Measurements from ENCODE around the gene NTNG2.

NTNG2 gene

DNA sequence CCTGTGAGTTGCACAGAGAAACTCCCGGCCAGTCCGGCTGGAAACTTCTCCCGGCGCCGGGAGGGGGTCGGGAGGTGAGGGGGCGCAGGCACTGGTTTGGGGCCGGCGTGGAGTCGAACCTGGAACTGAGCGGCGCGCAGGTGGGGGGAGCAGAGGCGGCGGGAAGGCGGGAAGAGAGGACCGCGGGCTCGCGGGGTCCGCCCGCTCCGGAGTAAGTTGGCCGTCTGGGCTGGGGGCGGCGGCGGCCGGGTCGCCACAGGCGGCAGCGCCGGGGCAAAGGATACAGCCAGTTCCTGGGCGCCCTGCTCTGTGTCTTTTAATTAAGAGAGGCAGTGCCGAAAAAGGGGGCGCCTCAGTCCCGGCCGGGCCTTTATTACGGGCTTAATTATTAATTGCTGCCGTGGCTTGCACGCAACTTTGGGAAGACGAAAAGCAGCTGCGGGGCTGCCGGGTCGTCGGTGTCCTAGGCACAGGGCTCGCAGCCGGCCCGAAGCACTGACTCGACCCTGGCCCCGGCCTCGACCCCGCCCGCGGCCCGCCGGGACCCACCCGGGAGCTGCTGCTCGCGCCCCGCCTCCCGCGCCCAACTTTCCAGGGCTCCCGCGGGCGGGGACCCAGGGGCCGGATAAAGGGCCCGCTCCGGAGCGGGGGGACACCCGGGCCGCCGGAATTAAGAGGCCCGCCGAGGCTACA, 1.1 kb downstream of the NTNG2 start:
- Histone ChIP-seq H3K27me3 (replicated peaks; ENCODE audit: control insufficient read depth, insufficient read depth, low read length) (peaks cover 5% of the 10 kb centered on the region), H3K36me3 (ENCODE audit: control insufficient read depth, insufficient read depth, low read length) (no peaks in the 10 kb centered on the region), H3K4me3 (replicated peaks; ENCODE audit: low read depth, low read length) (no peak overlapping the region; the same call in 1 of the 2 replicates)
- no peak for DNase-seq (ENCODE audit: extremely low read depth, insufficient read length)
- TF ChIP-seq, protein P1, sequence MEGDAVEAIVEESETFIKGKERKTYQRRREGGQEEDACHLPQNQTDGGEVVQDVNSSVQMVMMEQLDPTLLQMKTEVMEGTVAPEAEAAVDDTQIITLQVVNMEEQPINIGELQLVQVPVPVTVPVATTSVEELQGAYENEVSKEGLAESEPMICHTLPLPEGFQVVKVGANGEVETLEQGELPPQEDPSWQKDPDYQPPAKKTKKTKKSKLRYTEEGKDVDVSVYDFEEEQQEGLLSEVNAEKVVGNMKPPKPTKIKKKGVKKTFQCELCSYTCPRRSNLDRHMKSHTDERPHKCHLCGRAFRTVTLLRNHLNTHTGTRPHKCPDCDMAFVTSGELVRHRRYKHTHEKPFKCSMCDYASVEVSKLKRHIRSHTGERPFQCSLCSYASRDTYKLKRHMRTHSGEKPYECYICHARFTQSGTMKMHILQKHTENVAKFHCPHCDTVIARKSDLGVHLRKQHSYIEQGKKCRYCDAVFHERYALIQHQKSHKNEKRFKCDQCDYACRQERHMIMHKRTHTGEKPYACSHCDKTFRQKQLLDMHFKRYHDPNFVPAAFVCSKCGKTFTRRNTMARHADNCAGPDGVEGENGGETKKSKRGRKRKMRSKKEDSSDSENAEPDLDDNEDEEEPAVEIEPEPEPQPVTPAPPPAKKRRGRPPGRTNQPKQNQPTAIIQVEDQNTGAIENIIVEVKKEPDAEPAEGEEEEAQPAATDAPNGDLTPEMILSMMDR (IDR thresholded peaks at IDR 0.05; ENCODE audit: insufficient read depth, low read length, poor library complexity, severe bottlenecking): no peak

DNA sequence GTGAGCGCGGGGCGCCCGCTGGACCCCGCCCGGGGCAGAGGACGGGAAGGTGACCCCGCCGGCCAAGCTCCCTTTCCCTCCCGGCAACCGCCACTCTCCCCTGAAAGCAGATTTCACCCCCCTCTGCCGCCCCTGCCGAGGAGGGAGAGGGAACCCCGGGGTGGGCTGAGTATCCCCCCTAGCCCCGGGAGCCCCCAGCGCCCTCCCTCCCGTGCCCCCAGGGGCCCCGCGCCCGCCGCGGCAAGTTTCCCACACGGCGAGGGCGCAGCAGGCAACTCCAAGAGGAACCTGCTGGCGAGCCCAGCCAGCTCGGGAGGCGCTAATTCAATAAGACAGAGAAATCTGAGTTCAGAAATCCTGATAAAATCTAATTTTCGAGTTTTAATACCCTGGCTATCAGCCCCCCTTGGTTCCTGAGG, 1.6 kb downstream of the NTNG2 start:
- H3K4me3 ChIP-seq (replicated peaks; ENCODE audit: low read depth, low read length): no peak overlapping the region
- H3K36me3 ChIP-seq (ENCODE audit: control insufficient read depth, insufficient read depth, low read length): no peaks in the 10 kb centered on the region
- TF ChIP-seq, protein P1 (IDR thresholded peaks at IDR 0.05; ENCODE audit: insufficient read depth, low read length, poor library complexity, severe bottlenecking): no peak
- DNase-seq (ENCODE audit: extremely low read depth, insufficient read length): no peak
- peaks cover 4% of the 10 kb centered on the region for H3K27me3 ChIP-seq (replicated peaks; ENCODE audit: control insufficient read depth, insufficient read depth, low read length)

DNA sequence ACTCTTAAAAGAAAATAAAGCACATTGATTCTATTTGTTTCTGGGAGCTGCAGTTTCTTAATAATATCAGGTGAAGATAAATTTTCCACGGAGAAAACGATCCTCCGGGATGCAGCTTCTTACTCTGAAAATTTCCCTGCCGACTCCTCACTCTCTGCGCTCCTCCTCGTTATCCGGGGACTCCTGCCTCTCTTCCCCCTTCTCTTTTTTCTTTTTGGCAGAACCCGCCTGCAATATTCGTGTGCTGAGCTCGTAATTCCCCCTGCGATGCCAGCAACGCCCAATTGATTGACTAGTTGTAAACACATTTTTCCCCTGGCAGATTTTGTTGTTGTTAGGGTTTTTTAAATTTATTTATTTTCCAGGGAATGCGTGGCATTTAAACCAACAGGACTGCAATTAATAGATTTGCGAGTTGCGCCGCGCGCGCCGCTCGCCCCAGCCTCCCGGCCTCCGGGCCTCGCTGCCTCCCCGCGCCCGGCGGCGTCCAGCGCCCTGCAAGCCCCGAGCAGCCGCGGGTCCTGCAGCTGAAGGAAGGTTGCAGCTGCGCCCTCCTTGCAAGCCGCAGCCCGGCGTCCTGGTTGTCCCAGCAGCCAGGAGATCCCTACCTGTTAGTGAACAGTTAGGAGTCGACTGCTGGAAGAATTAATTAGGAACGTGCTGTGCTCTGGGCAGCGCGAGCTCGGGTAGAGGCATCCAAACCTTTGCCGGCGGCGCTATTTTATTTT, 2.2 kb downstream of the NTNG2 start:
- TF ChIP-seq, protein P1 (IDR thresholded peaks at IDR 0.05; ENCODE audit: insufficient read depth, low read length, poor library complexity, severe bottlenecking): no peak
- no peaks in the 10 kb centered on the region for H3K36me3 ChIP-seq (ENCODE audit: control insufficient read depth, insufficient read depth, low read length)
- no peak overlapping the region for H3K4me3 ChIP-seq (replicated peaks; ENCODE audit: low read depth, low read length)
- DNase-seq (ENCODE audit: extremely low read depth, insufficient read length): no peak
- peaks cover 4% of the 10 kb centered on the region for H3K27me3 ChIP-seq (replicated peaks; ENCODE audit: control insufficient read depth, insufficient read depth, low read length)

DNA sequence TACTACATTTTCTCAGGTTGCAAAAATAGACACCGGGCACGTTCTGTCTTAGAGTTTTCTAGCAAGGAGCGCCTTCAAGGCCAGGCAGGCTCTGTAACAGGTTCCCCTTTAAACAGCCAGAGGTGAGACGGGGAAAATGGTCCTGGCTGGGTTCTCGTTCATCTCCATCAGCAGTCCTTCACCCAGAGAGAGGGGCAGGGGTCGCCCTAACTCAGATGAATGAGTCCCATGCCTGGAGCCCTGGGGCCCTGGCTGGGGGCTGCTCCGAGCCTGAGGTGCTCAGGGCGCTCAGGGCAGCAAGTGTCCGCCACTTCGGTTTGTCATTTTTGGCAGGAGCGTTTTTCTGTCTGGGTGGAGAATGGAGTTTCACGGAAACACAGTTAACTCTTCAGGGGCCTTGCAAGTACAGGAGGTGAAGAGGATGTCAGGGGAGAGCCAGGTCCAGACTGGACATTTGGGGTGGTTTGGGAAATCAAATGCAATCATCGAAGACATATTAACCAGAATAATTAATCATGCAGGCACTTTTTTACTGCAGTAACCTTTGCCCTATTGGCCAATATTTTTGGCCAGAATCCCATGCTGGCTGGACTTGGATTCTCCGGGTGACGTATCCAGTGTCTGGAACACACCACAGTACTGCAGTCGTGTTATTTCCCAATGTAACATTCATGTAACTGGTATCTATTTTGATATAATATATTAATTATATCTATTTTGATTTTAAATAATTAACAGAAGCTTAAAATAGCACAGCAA, 2.9 kb downstream of the NTNG2 start:
- no peak overlapping the region for H3K4me3 ChIP-seq (replicated peaks; ENCODE audit: low read depth, low read length)
- TF ChIP-seq, protein P1 (IDR thresholded peaks at IDR 0.05; ENCODE audit: insufficient read depth, low read length, poor library complexity, severe bottlenecking): no peak
- peaks cover 4% of the 10 kb centered on the region for H3K27me3 ChIP-seq (replicated peaks; ENCODE audit: control insufficient read depth, insufficient read depth, low read length)
- H3K36me3 ChIP-seq (ENCODE audit: control insufficient read depth, insufficient read depth, low read length): no peaks in the 10 kb centered on the region
- no peak for DNase-seq (ENCODE audit: extremely low read depth, insufficient read length)

DNA sequence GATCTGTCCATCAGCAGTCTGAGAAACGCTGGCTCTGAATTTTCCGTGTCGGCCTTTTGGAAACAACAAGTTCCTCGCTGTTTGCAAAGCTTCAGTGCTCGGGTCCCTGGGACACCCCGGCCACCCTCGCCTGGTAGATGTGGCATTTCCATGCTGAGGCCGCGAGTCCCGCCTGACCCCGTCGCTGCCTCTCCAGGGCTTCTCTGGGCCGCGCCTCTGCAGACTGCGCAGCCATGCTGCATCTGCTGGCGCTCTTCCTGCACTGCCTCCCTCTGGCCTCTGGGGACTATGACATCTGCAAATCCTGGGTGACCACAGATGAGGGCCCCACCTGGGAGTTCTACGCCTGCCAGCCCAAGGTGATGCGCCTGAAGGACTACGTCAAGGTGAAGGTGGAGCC, 4.7 kb downstream of the NTNG2 start:
- no peak overlapping the region for H3K4me3 ChIP-seq (replicated peaks; ENCODE audit: low read depth, low read length)
- peaks cover 2% of the 10 kb centered on the region for H3K27me3 ChIP-seq (replicated peaks; ENCODE audit: control insufficient read depth, insufficient read depth, low read length)
- DNase-seq (ENCODE audit: extremely low read depth, insufficient read length): no peak
- TF ChIP-seq, protein P1 (IDR thresholded peaks at IDR 0.05; ENCODE audit: insufficient read depth, low read length, poor library complexity, severe bottlenecking): peak; percentile 65
- H3K36me3 ChIP-seq (ENCODE audit: control insufficient read depth, insufficient read depth, low read length): no peaks in the 10 kb centered on the region

Data from GM06990 (cell line).